H1 (cell line): ENCODE measurements around the gene TRAT1. TPM values are rescaled to one million over a fixed set of nuclear protein-coding genes. Genes with fewer than 3 reads are reported as not detected.

ENCODE experiments used
- CTCF ChIA-PET: fragments of 300-600 bp; sonication (Branson Sonifier 250); formaldehyde crosslinking; loops from one replicate; lab custom pipeline; 2021; ENCODE audit not compliant: partially characterized antibody; lab: Charles Lee
- POLR2A ChIA-PET: fragments of 300-600 bp; sonication (Branson Sonifier 250); formaldehyde crosslinking; loops from one replicate; lab custom pipeline; 2021; ENCODE audit warnings: inconsistent platforms; ENCODE audit not compliant: partially characterized antibody; lab: Charles Lee
- DNase-seq, 2 experiments: peaks; one replicate each; pipeline versions ENCODE4 v3.0.0 to v3.0.0-alpha.2; 2010 to 2022; ENCODE audit warnings: low spot score in 2 of 2, low read depth in 1 of 2, mixed read lengths in 1 of 2
- FAIRE-seq: peaks from 2 replicates; lab custom pipeline; 2011; peaks lifted over from hg19 to GRCh38; lab: Jason Lieb, UNC
- H2AFZ ChIP-seq: 2 replicates; pipeline ENCODE4 v1.8.1; 2012; ENCODE audit warnings: low read length, inconsistent platforms
- H2AK5ac ChIP-seq: 2 replicates; pipeline ENCODE4 v1.6.1; 2013; ENCODE audit warnings: low read depth, low read length
- H2BK120ac ChIP-seq: replicated peaks from 2 replicates; pipeline ENCODE3; 2013; ENCODE audit warnings: low read depth, low read length, inconsistent platforms
- H2BK12ac ChIP-seq: 2 replicates; pipeline ENCODE4 v1.6.1; 2013; ENCODE audit warnings: low read depth, low read length
- H2BK15ac ChIP-seq: 2 replicates; pipeline ENCODE4 v1.6.1; 2013; ENCODE audit warnings: low read length
- H2BK20ac ChIP-seq: 2 replicates; pipeline ENCODE4 v1.6.1; 2013; ENCODE audit warnings: low read length
- H2BK5ac ChIP-seq: 2 replicates; pipeline ENCODE4 v1.6.1; 2013; ENCODE audit warnings: low read depth, low read length
- H3K14ac ChIP-seq: 2 replicates; pipeline ENCODE4 v1.6.1; 2013; ENCODE audit warnings: inconsistent platforms; ENCODE audit not compliant: insufficient read length
- H3K18ac ChIP-seq: 2 replicates; pipeline ENCODE4 v1.6.1; 2013; ENCODE audit warnings: low read length; ENCODE audit errors: extremely low read depth
- H3K23ac ChIP-seq: 2 replicates; pipeline ENCODE4 v1.6.1; 2013; ENCODE audit warnings: inconsistent platforms; ENCODE audit not compliant: insufficient read length
- H3K23me2 ChIP-seq: 2 replicates; pipeline ENCODE4 v1.6.1; 2013; ENCODE audit warnings: low read depth, low read length
- H3K27ac ChIP-seq: 2 replicates; pipeline ENCODE4 v1.6.1; 2011; ENCODE audit warnings: low read depth, low read length, inconsistent platforms
- H3K27me3 ChIP-seq, 4 experiments: replicated peaks in 1 of 4; 1 replicate in 1 of 4; 2 replicates in 3 of 4; pipeline versions ENCODE4 v1.6.1 to v1.8.1; 2011 to 2013; ENCODE audit warnings: low read length in 3 of 4, mild to moderate bottlenecking in 3 of 4, inconsistent platforms in 2 of 4, mixed read lengths in 2 of 4, moderate library complexity in 1 of 4; ENCODE audit not compliant: control insufficient read depth in 3 of 4, insufficient read depth in 3 of 4; ENCODE audit errors: extremely low read depth in 1 of 4
- H3K36me3 ChIP-seq, 4 experiments: 2 replicates each; pipeline versions ENCODE4 v1.6.1 to v1.8.1; 2011 to 2013; ENCODE audit warnings: mild to moderate bottlenecking in 4 of 4, low read length in 3 of 4, moderate library complexity in 2 of 4, control low read depth in 1 of 4, inconsistent platforms in 1 of 4; ENCODE audit not compliant: insufficient read depth in 4 of 4, control insufficient read depth in 2 of 4
- H3K4ac ChIP-seq: replicated peaks from 2 replicates; pipeline ENCODE3; 2013; ENCODE audit warnings: low read length, low read depth, mixed read lengths, inconsistent platforms; ENCODE audit not compliant: insufficient read length
- H3K4me1 ChIP-seq, 4 experiments: replicated peaks in 1 of 4; 1 replicate in 1 of 4; 2 replicates in 3 of 4; pipeline versions ENCODE4 v1.6.1 to v1.8.1; 2011 to 2013; ENCODE audit warnings: low read length in 3 of 4, inconsistent platforms in 2 of 4, mixed read lengths in 1 of 4; ENCODE audit not compliant: insufficient read depth in 4 of 4, control insufficient read depth in 3 of 4
- H3K4me2 ChIP-seq, 2 experiments: 2 replicates each; pipeline versions ENCODE4 v1.6.1 to v1.8.1; 2011 to 2013; ENCODE audit warnings: low read depth in 2 of 2, low read length in 2 of 2, control low read depth in 1 of 2, inconsistent platforms in 1 of 2, mild to moderate bottlenecking in 1 of 2; ENCODE audit not compliant: insufficient read depth in 1 of 2
- H3K4me3 ChIP-seq, 4 experiments: fragments of 200-600, 300-600 bp in 1 of 4; sonication (generic), shearing (Covaris generic), sonication (Bioruptor Twin) in 1 of 4; 2 replicates each; pipeline versions ENCODE4 v1.5.1 to v1.8.1; 2011 to 2016; ENCODE audit warnings: low read length in 4 of 4, low read depth in 3 of 4, control low read depth in 2 of 4, inconsistent platforms in 2 of 4, mild to moderate bottlenecking in 2 of 4, mixed read lengths in 1 of 4, moderate library complexity in 1 of 4; ENCODE audit not compliant: insufficient read depth in 2 of 4; ENCODE audit errors: extremely low read depth in 1 of 4
- H3K56ac ChIP-seq: replicated peaks from 2 replicates; pipeline ENCODE3; 2013; ENCODE audit warnings: low read depth, mild to moderate bottlenecking, mixed read lengths, low read length, inconsistent platforms; ENCODE audit not compliant: insufficient read length
- H3K79me1 ChIP-seq: 2 replicates; pipeline ENCODE4 v1.6.1; 2013; ENCODE audit warnings: low read depth, low read length, control low read depth
- H3K79me2 ChIP-seq, 2 experiments: 2 replicates each; pipeline versions ENCODE4 v1.6.1 to v1.8.1; 2012 to 2013; ENCODE audit warnings: low read length in 2 of 2, mild to moderate bottlenecking in 2 of 2, inconsistent platforms in 1 of 2; ENCODE audit not compliant: insufficient read depth in 2 of 2, control insufficient read depth in 1 of 2
- H3K9ac ChIP-seq, 4 experiments: replicated peaks in 1 of 4; 1 replicate in 1 of 4; 2 replicates in 3 of 4; pipeline versions ENCODE4 v1.6.1 to v1.8.1; 2011 to 2013; ENCODE audit warnings: low read depth in 3 of 4, low read length in 3 of 4, control low read depth in 2 of 4, mild to moderate bottlenecking in 2 of 4, moderate library complexity in 2 of 4, inconsistent platforms in 1 of 4; ENCODE audit errors: extremely low read depth in 1 of 4
- H3K9me3 ChIP-seq, 2 experiments: 2 replicates each; pipeline versions ENCODE4 v1.6.1 to v1.8.1; 2012 to 2013; ENCODE audit warnings: mild to moderate bottlenecking in 2 of 2, moderate library complexity in 2 of 2, control low read depth in 1 of 2, inconsistent platforms in 1 of 2, low read depth in 1 of 2, low read length in 1 of 2, mixed read lengths in 1 of 2; ENCODE audit not compliant: insufficient read depth in 2 of 2
- H4K20me1 ChIP-seq, 2 experiments: replicated peaks in 1 of 2; 2 replicates each; pipeline versions ENCODE3 to v1.8.1; 2011 to 2013; ENCODE audit warnings: inconsistent platforms in 2 of 2, low read length in 2 of 2, mild to moderate bottlenecking in 1 of 2; ENCODE audit not compliant: insufficient read depth in 2 of 2, control insufficient read depth in 1 of 2
- H4K5ac ChIP-seq: 2 replicates; pipeline ENCODE4 v1.6.1; 2013; ENCODE audit warnings: low read length, low read depth, mixed read lengths, inconsistent platforms; ENCODE audit not compliant: insufficient read length
- H4K8ac ChIP-seq: 2 replicates; pipeline ENCODE4 v1.8.0; 2013; ENCODE audit warnings: mild to moderate bottlenecking, moderate library complexity, low read length, inconsistent platforms; ENCODE audit not compliant: insufficient read depth; ENCODE audit errors: extremely low read depth
- H4K91ac ChIP-seq: replicated peaks from 2 replicates; pipeline ENCODE3; 2013; ENCODE audit warnings: low read length, mixed read lengths, inconsistent platforms; ENCODE audit not compliant: insufficient read length
- KDM1A ChIP-seq: fragments of 200-600, 300-600 bp; sonication (generic); IDR thresholded peaks from 2 replicates; pipeline ENCODE4 v1.7.1; 2016; ENCODE audit warnings: mild to moderate bottlenecking, low read length, borderline replicate concordance
- SP2 ChIP-seq: IDR thresholded peaks from 2 replicates; pipeline ENCODE4 v1.6.1; 2012; ENCODE audit warnings: mild to moderate bottlenecking, low read length, inconsistent platforms
- WGBS, 2 experiments: shearing (Covaris generic) in 1 of 2; methylation state at CpG; one replicate each; pipeline versions ENCODE4 v1.1.6 to v1.1.7; 2013 to 2015; ENCODE audit warnings: low lambda C conversion rate in 2 of 2, mixed read lengths in 2 of 2, inconsistent platforms in 1 of 2, low coverage in 1 of 2, missing lambda C conversion rate in 1 of 2; ENCODE audit not compliant: insufficient replicate concordance in 2 of 2, insufficient coverage in 1 of 2, insufficient read length in 1 of 2; ENCODE audit errors: extremely low coverage in 1 of 2, missing lambda C conversion rate in 1 of 2; 5-methylcytosine and 5-hydroxymethylcytosine counted together
- polyA plus RNA-seq, 7 experiments: library from polyadenylated mRNA; depleted of rRNA in 3 of 7; stranded (reverse) in 5 of 7; unstranded in 2 of 7; fragments of >200 nt in 5 of 7; fragments of 200-250 nt in 2 of 7; gene quantifications; 1 replicate in 5 of 7; 2 replicates in 1 of 7; 4 replicates in 1 of 7; pipeline versions ENCODE4 v1.2.1 to v1.2.3, GENCODE V29; 2011 to 2013; ENCODE audit warnings: missing spikeins in 2 of 7, mixed read lengths in 2 of 7
- total RNA-seq: library from RNA; stranded (reverse); fragmentation: NEBNext Ultra II Directional; extraction: Animal tissue kit (Norgen Biotek cat#: 25700); gene quantifications from 2 replicates; pipeline ENCODE4 v1.2.1, GENCODE V29; 2021

TRAT1 gene
- total and polyA plus RNA-seq, 2 of the 8 experiments (the other 6 are each of a cell fraction or from before 2014, with no cell fraction given), result not detected

DNA sequence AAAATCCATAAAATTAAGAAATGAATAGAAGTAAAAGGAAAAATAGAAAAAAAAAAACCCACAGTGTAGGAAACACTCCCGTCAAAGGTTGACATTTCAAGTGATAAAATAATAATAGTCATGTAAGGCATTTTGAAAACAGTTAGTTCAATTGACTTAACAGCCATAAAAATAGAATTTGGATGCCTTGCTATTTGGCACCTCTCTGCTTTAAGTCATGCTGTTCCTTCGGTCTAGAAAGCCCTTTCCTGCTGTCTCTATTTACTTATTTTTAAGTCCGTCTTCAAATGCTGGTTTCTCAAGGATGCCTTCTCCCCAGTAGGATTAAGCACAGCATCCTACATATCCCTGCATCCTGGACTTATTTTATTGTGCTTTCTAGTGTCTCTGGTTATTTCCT lies 43.1 kb upstream of the TRAT1 start:
- no peaks in the 10 kb centered on the region for H4K20me1 ChIP-seq
- H2AFZ ChIP-seq, result no peak overlapping the region
- POLR2A ChIA-PET, result no interaction called here
- H2BK15ac ChIP-seq, result no peak overlapping the region
- no peak overlapping the region for H2BK5ac ChIP-seq
- no peak overlapping the region for H2AK5ac ChIP-seq
- H4K5ac ChIP-seq, result no peak overlapping the region
- CTCF ChIA-PET, result interaction anchor here (1.1 kb wide), 1 partner anchor 61 kb away, joined by 3 read pairs; no protein-coding TSS in a partner anchor
- no peak overlapping the region for H4K91ac ChIP-seq
- no peak overlapping the region for H4K8ac ChIP-seq
- no peaks in the 10 kb centered on the region for H3K27me3 ChIP-seq
- H3K27ac ChIP-seq, result no peak overlapping the region
- H3K4ac ChIP-seq, result no peak overlapping the region
- no peaks in the 10 kb centered on the region for H3K79me1 ChIP-seq
- no peak overlapping the region for H3K4me2 ChIP-seq
- 84% methylated on average over 3 of the region's 3 CpGs; no CpG with 5 or more reads in 1 of the 2 experiments for WGBS, 2 experiments
- H3K4me1 ChIP-seq, result no peaks in the 10 kb centered on the region
- DNase-seq, result no peak
- no peak overlapping the region for H3K23ac ChIP-seq
- no peak overlapping the region for H2BK12ac ChIP-seq
- no peaks in the 10 kb centered on the region for H3K36me3 ChIP-seq
- no peak overlapping the region for H2BK20ac ChIP-seq
- no peaks in the 10 kb centered on the region for H3K9me3 ChIP-seq
- no peak overlapping the region for H2BK120ac ChIP-seq
- H3K56ac ChIP-seq, result no peak overlapping the region
- H3K9ac ChIP-seq, result no peak overlapping the region
- no peak overlapping the region for H3K14ac ChIP-seq
- no peak overlapping the region for H3K18ac ChIP-seq
- H3K23me2 ChIP-seq, result no peaks in the 10 kb centered on the region
- no peaks in the 10 kb centered on the region for H3K79me2 ChIP-seq
- no peak for FAIRE-seq
- no peak overlapping the region for H3K4me3 ChIP-seq
- TF ChIP-seq KDM1A (no peak), SP2 (no peak)
